ENCODE data around the gene DMRTC2.
A peak's percentile ranks its signal among the peaks of the same experiment; 100 is the strongest.

DMRTC2 gene

DNA sequence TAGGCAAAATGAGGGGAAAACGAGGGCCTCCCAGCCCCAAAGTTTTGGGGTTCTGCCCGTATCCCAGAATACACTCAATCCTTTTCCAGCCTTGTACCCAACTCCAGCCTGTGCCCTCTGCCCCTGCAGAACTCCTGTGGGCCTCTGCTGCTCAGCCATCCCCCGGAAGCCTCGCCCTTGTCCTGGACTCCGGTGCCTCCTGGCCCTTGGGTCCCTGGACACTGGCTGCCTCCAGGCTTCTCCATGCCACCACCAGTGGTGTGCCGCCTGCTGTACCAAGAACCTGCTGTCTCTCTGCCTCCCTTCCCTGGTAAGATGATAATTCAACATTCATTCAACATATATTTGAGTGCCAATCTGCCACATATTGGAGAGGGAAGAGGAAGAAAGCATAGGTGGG, 3.8 kb downstream of the DMRTC2 start:
- H3K9me3 ChIP-seq (ENCODE audit: control insufficient read depth, low read depth, low read length) = no peaks in the 10 kb centered on the region
- no peaks in the 10 kb centered on the region for H3K36me3 ChIP-seq (ENCODE audit: control insufficient read depth, low read depth, low read length)
- H3K9ac ChIP-seq (ENCODE audit: low read length) = no peak overlapping the region
- no peaks in the 10 kb centered on the region for H3K27me3 ChIP-seq (ENCODE audit: control insufficient read depth, insufficient read depth, low read length)
- no peak overlapping the region for H3K27ac ChIP-seq (ENCODE audit: low read length)
- H3K4me1 ChIP-seq (ENCODE audit: control insufficient read depth, low read depth, low read length) = no peaks in the 10 kb centered on the region
- H3K4me3 ChIP-seq (ENCODE audit: low read length) = no peak overlapping the region

DNA sequence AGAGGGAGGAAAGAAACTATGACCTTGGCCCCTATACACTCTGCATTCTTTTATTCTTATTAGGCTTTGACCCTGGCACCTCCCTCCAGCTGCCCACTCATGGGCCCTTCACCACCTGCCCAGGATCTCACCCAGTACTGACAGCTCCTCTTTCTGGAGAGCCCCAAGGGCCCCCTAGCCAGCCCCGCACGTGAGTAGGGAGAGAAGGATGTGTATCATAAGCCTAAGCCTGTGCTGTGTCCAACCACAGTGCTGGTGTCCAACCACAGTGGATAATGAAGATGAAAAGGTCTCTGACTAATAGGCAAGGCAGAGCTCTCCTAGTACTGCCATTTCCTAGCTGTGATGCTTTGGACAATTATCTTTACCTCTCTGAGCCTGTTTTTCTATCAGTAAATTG, 4.2 kb downstream of the DMRTC2 start:
- H3K9ac ChIP-seq (ENCODE audit: low read length) = no peak overlapping the region
- no peaks in the 10 kb centered on the region for H3K4me1 ChIP-seq (ENCODE audit: control insufficient read depth, low read depth, low read length)
- H3K4me3 ChIP-seq (ENCODE audit: low read length) = no peak overlapping the region
- no peaks in the 10 kb centered on the region for H3K27me3 ChIP-seq (ENCODE audit: control insufficient read depth, insufficient read depth, low read length)
- H3K9me3 ChIP-seq (ENCODE audit: control insufficient read depth, low read depth, low read length) = no peaks in the 10 kb centered on the region
- no peaks in the 10 kb centered on the region for H3K36me3 ChIP-seq (ENCODE audit: control insufficient read depth, low read depth, low read length)
- H3K27ac ChIP-seq (ENCODE audit: low read length) = no peak overlapping the region

DNA sequence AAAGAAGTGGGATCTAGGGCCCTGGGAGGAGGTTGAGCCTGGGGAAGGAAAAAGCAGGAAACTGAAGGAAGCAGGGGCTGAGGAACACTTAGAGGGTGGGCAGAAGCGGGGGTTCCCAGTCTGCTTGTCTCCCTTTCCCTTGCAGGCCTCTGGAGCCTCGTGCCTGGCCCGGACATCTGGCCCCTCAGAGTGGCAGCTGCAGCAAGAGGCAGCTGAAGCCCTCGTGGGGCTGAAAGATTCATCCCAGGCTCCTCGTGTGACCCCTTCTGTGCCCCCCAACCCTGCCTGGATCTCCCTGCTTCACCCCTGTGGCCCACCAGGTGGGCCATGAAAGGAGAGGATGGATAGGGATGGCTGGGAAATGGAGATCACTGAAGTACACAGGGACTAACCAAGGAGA, 5.5 kb downstream of the DMRTC2 start:
- Histone ChIP-seq H3K27ac (ENCODE audit: low read length) (no peak overlapping the region), H3K9me3 (ENCODE audit: control insufficient read depth, low read depth, low read length) (no peaks in the 10 kb centered on the region), H3K27me3 (ENCODE audit: control insufficient read depth, insufficient read depth, low read length) (no peaks in the 10 kb centered on the region), H3K36me3 (ENCODE audit: control insufficient read depth, low read depth, low read length) (no peaks in the 10 kb centered on the region), H3K9ac (ENCODE audit: low read length) (no peak overlapping the region), H3K4me1 (ENCODE audit: control insufficient read depth, low read depth, low read length) (no peaks in the 10 kb centered on the region), H3K4me3 (ENCODE audit: low read length) (no peak overlapping the region)

DNA sequence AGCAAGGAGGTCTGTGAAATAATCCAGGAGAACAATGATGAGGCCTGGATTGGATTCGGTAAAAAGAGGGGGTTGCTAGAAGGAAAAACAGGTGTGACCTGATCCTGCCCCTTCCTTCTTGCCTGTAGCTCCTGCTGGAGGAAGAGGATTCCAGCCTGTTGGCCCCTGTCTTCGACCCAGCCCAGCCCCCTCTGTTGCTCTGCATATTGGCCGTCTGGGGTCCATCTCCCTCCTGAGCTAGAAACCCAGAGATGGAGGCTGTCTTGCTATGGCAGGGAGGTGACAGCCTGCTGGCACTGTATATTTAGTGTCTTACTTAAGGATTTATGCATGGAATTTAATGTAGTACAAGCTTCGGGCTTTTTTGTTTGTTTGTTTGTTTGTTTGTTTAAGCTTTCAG, 6.6 kb downstream of the DMRTC2 start:
- Histone ChIP-seq H3K36me3 (ENCODE audit: control insufficient read depth, low read depth, low read length) (no peaks in the 10 kb centered on the region), H3K27ac (ENCODE audit: low read length) (no peak overlapping the region), H3K9ac (ENCODE audit: low read length) (no peak overlapping the region), H3K4me1 (ENCODE audit: control insufficient read depth, low read depth, low read length) (no peaks in the 10 kb centered on the region), H3K4me3 (ENCODE audit: low read length) (no peak overlapping the region), H3K27me3 (ENCODE audit: control insufficient read depth, insufficient read depth, low read length) (no peaks in the 10 kb centered on the region), H3K9me3 (ENCODE audit: control insufficient read depth, low read depth, low read length) (no peaks in the 10 kb centered on the region)

DNA sequence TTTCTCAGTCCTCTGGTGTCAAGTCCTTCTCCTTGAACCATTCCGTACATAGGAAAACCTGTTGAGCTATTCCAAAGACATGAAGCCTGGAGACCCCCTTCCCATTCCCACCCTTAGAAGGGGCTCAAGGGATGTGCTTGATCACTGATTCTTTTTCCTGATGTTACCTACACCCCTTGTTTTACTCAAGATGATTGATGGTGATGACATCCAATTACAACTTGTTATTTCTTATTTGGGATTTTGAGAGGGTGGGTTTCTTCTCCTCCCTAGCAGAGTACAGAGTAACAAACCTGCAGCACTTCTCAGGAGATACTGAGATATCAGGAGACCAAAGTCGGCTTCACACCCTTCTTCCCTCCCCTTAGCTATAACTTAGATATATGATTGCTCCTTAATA, 8.5 kb downstream of the DMRTC2 start:
- H3K9me3 ChIP-seq (ENCODE audit: control insufficient read depth, low read depth, low read length) = no peaks in the 10 kb centered on the region
- H3K27me3 ChIP-seq (ENCODE audit: control insufficient read depth, insufficient read depth, low read length) = no peaks in the 10 kb centered on the region

DNA sequence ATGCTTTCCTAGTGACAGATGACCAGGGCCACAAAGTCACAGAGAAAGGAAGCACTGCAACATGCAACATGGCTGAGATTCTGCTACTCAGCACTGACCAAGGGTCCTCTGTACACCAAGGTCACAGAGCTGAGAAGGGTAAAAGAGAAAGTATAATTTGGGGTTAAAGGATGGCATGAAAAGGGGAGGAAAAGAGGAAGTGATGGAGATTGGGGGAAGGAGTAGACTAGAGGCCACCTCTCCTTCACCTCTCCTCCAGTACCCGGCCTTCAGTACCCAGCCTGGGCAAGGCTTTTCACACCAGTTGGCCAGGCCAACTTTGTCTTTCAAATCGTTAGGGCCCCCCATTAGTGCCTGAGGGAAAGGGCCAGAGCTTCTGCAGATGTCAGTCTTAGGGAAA, 8.9 kb downstream of the DMRTC2 start:
- Histone ChIP-seq H3K9me3 (ENCODE audit: control insufficient read depth, low read depth, low read length) (no peaks in the 10 kb centered on the region), H3K4me3 (ENCODE audit: low read length) (no peak overlapping the region), H3K4me1 (ENCODE audit: control insufficient read depth, low read depth, low read length) (no peaks in the 10 kb centered on the region), H3K27me3 (ENCODE audit: control insufficient read depth, insufficient read depth, low read length) (no peaks in the 10 kb centered on the region), H3K36me3 (ENCODE audit: control insufficient read depth, low read depth, low read length) (no peaks in the 10 kb centered on the region), H3K9ac (ENCODE audit: low read length) (no peak overlapping the region), H3K27ac (ENCODE audit: low read length) (no peak overlapping the region)

More for the DNA sequence above, 8.5 kb downstream of the DMRTC2 start:
- no peak overlapping the region for H3K27ac ChIP-seq (ENCODE audit: low read length)
- no peaks in the 10 kb centered on the region for H3K4me1 ChIP-seq (ENCODE audit: control insufficient read depth, low read depth, low read length)
- no peaks in the 10 kb centered on the region for H3K36me3 ChIP-seq (ENCODE audit: control insufficient read depth, low read depth, low read length)
- no peak overlapping the region for H3K9ac ChIP-seq (ENCODE audit: low read length)
- H3K4me3 ChIP-seq (ENCODE audit: low read length) = no peak overlapping the region

DNA sequence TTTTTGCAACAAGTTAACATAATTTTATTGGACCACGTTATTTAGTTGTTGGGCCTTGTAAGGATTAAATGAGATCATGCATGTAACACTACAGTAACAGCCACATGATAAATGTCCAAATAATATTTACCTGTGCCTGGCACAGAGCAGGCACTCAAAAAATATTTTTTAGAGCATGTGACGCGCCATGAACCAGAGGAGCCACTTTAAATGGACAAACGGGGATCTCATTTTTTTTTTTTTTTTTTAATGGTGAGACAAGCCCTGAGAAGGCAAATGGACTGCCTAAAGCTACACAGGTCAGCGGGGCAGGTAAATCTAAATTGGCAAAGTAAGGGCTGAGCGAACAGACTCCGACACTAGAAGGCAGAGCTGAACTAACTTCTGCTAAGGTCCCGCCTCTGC, 14.4 kb downstream of the DMRTC2 start:
- H3K9ac ChIP-seq (ENCODE audit: low read length) = peak overlapping the region; percentile 26
- peaks cover 35% of the 10 kb centered on the region for H3K36me3 ChIP-seq (ENCODE audit: control insufficient read depth, low read depth, low read length)
- H3K4me3 ChIP-seq (ENCODE audit: low read length) = peak overlapping the region; percentile 31
- no peaks in the 10 kb centered on the region for H3K9me3 ChIP-seq (ENCODE audit: control insufficient read depth, low read depth, low read length)
- H3K4me1 ChIP-seq (ENCODE audit: control insufficient read depth, low read depth, low read length) = peaks cover 18% of the 10 kb centered on the region
- no peaks in the 10 kb centered on the region for H3K27me3 ChIP-seq (ENCODE audit: control insufficient read depth, insufficient read depth, low read length)
- no peak overlapping the region for H3K27ac ChIP-seq (ENCODE audit: low read length)

DNA sequence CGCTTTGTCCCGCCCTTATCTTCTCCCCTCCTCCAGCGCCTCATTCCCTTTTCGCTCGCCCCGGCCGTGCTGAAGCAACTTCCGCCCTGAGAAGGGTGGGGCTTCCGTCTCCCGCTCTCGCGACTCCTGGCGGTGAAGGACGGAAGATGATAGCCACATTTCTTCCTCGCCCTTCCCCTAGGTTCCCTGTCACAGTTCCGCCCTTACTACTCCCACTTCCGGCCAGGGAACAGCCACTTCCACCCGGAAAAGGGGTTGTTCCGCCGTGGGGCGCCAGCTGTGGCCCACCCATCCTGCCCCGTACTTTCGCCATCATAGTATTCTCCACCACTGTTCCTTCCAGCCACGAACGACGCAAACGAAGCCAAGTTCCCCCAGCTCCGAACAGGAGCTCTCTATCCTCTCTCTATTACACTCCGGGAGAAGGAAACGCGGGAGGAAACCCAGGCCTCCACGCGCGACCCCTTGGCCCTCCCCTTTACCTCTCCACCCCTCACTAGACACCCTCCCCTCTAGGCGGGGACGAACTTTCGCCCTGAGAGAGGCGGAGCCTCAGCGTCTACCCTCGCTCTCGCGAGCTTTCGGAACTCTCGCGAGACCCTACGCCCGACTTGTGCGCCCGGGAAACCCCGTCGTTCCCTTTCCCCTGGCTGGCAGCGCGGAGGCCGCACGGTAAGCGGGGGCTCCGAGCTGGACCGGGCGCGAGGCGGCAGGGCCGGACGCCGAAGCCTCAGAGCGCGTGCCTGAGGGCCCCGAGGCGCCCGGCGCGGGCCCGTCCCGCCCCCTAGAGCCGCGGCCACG, 15.0 kb downstream of the DMRTC2 start, which contains the start of gene RPS19:
RPS19 (plus strand) TSS at position 638 of the 801 bp plus-strand sequence. CDS start 520 bp downstream, outside the sequence.
- H3K9ac ChIP-seq (ENCODE audit: low read length) = peak within 1 kb of the TSS; percentile 94
- H3K4me1 ChIP-seq (ENCODE audit: control insufficient read depth, low read depth, low read length) = peaks cover 18% of the 10 kb centered on the region
- peak within 1 kb of the TSS; percentile 95 for H3K4me3 ChIP-seq (ENCODE audit: low read length)
- H3K27ac ChIP-seq (ENCODE audit: low read length) = peak within 1 kb of the TSS; percentile 61
- no peaks in the 10 kb centered on the region for H3K9me3 ChIP-seq (ENCODE audit: control insufficient read depth, low read depth, low read length)
- H3K36me3 ChIP-seq (ENCODE audit: control insufficient read depth, low read depth, low read length) = peaks cover 41% of the 10 kb centered on the region
- H3K27me3 ChIP-seq (ENCODE audit: control insufficient read depth, insufficient read depth, low read length) = no peaks in the 10 kb centered on the region

DNA sequence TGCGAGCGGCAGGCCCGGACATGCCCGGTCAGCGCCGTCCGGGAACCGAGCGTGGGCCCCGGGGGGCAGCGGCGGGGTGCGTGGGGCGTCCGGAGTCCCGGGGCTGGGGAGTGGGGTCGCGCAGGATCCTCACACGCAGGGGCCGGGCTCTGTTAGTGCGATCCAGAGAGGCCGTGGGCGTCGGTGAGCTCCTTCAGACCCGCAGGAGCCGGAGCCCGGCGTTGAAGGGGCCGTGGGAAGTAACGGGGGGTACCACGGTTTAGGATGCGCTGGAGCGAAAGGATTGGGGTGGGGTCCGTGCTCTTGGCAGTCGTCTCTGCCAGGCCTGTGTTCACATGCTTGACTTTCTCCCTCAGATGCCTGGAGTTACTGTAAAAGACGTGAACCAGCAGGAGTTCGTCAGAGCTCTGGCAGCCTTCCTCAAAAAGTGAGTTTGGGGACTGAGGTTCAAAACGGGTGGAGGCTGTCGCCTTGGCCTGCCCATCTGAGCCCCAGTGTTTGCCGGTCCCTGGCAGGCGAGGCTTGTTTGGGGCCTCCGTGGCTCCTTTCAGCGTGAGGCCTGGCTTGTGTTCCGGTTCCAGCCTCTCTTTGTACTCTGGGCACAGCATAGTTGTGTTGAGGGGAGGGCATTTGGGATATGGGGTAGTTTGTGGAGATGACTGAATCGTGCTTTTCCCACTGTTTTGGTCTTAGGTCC, 15.7 kb downstream of the DMRTC2 start:
- Histone ChIP-seq H3K4me3 (ENCODE audit: low read length) (peak overlapping the region; percentile 95), H3K4me1 (ENCODE audit: control insufficient read depth, low read depth, low read length) (peaks cover 18% of the 10 kb centered on the region), H3K9me3 (ENCODE audit: control insufficient read depth, low read depth, low read length) (no peaks in the 10 kb centered on the region), H3K27me3 (ENCODE audit: control insufficient read depth, insufficient read depth, low read length) (no peaks in the 10 kb centered on the region), H3K27ac (ENCODE audit: low read length) (peak overlapping the region; percentile 61), H3K36me3 (ENCODE audit: control insufficient read depth, low read depth, low read length) (peaks cover 48% of the 10 kb centered on the region), H3K9ac (ENCODE audit: low read length) (peak overlapping the region; percentile 94)

DNA sequence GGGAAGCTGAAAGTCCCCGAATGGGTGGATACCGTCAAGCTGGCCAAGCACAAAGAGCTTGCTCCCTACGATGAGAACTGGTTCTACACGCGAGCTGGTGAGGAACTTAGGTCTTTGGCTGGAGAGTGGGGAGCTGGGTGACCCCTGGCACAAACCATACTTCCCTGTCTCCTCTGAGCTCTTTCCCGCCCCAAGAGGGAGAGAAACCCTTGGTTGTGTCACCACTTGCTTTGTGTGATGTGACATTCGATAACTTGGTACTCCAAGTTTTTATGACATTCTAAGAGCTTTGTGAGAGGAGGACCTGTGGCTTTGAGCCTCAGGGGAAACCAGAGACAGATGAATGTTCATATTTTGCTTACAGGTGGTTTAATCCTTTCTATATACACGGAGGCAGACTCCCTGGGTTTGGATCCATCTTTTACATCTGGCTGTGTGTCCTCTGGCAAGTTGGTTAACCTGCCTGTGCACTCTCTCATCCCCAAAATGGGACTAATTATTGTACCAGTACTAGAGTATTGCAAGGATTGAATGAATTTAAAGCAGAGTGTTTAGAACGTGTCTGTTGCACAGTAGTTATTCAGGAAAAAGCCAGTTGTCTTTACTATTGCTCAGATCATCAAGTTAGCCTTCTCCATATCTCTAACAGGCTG, 16.4 kb downstream of the DMRTC2 start:
- Histone ChIP-seq H3K4me3 (ENCODE audit: low read length) (peak overlapping the region; percentile 95), H3K27ac (ENCODE audit: low read length) (peak overlapping the region; percentile 61), H3K4me1 (ENCODE audit: control insufficient read depth, low read depth, low read length) (peaks cover 18% of the 10 kb centered on the region), H3K9me3 (ENCODE audit: control insufficient read depth, low read depth, low read length) (no peaks in the 10 kb centered on the region), H3K36me3 (ENCODE audit: control insufficient read depth, low read depth, low read length) (peaks cover 52% of the 10 kb centered on the region), H3K9ac (ENCODE audit: low read length) (peak overlapping the region; percentile 94), H3K27me3 (ENCODE audit: control insufficient read depth, insufficient read depth, low read length) (no peaks in the 10 kb centered on the region)

DNA sequence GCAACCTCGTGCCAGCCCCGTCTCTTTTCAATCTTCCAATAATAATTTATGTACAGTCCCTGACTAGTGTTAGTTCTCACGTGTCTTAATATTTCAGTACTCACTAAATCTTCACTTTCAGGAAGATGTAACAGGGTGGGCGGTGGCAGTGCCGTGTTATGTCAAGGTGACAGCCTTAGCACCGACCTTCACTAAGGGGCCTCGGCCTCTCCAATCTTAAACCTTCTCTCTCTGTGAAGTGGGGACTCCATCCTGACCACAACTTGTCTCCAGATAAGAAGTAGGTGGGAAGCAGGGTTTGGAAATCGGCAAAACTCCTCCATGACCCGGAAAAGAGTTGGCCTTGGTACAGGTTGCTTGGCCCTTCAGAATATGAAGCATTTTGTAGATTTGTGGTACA, 17.0 kb downstream of the DMRTC2 start:
- H3K4me1 ChIP-seq (ENCODE audit: control insufficient read depth, low read depth, low read length) = peaks cover 18% of the 10 kb centered on the region
- H3K9ac ChIP-seq (ENCODE audit: low read length) = peak overlapping the region; percentile 94
- H3K4me3 ChIP-seq (ENCODE audit: low read length) = peak overlapping the region; percentile 95
- no peak overlapping the region for H3K27ac ChIP-seq (ENCODE audit: low read length)
- no peaks in the 10 kb centered on the region for H3K27me3 ChIP-seq (ENCODE audit: control insufficient read depth, insufficient read depth, low read length)
- no peaks in the 10 kb centered on the region for H3K9me3 ChIP-seq (ENCODE audit: control insufficient read depth, low read depth, low read length)
- peaks cover 57% of the 10 kb centered on the region for H3K36me3 ChIP-seq (ENCODE audit: control insufficient read depth, low read depth, low read length)

All from iPS-18a (cell line).